WTC11 (cell line): ENCODE data around the gene MYPOP. TPM values are rescaled to one million over a fixed set of nuclear protein-coding genes. Genes with fewer than 3 reads are reported as not detected.

Experiments
- ATAC-seq: fragments of 200-7000 bp; cut with Tn5 transposase; 2 replicates; pipeline ENCODE4 v1.10.0; 2021; ENCODE audit warnings: mild to moderate bottlenecking, moderate library complexity
- CTCF ChIA-PET: fragments of 300-600 bp; sonication (Branson Sonifier 250); formaldehyde crosslinking; loops from one replicate; lab custom pipeline; 2021; ENCODE audit warnings: antibody characterized with exemption; lab: Charles Lee
- POLR2A ChIA-PET: fragments of 350-600 bp; sonication (Branson Sonifier 250); formaldehyde crosslinking; loops from one replicate; lab custom pipeline; 2021; ENCODE audit warnings: antibody characterized with exemption; lab: Charles Lee
- DNase-seq: peaks from one replicate; pipeline ENCODE4 v3.0.0; 2021; ENCODE audit warnings: low spot score
- H3K27ac Mint-ChIP-seq: 2 replicates; pipeline ENCODE4 v1.8.0; 2021; ENCODE audit warnings: mixed read lengths
- H3K27me3 Mint-ChIP-seq: 2 replicates; pipeline ENCODE4 v1.8.0; 2021; ENCODE audit warnings: low read depth, mild to moderate bottlenecking, moderate library complexity, mixed read lengths
- H3K36me3 Mint-ChIP-seq: 2 replicates; pipeline ENCODE4 v1.8.0; 2021; ENCODE audit warnings: mixed read lengths
- H3K4me1 Mint-ChIP-seq: 2 replicates; pipeline ENCODE4 v1.8.0; 2022; ENCODE audit warnings: mixed read lengths
- H3K4me3 Mint-ChIP-seq: 2 replicates; pipeline ENCODE4 v1.8.0; 2021; ENCODE audit warnings: mild to moderate bottlenecking, moderate library complexity, mixed read lengths
- H3K9me3 Mint-ChIP-seq: 2 replicates; pipeline ENCODE4 v1.8.0; 2021; ENCODE audit warnings: mixed read lengths
- AFF4 ChIP-seq: sonication (generic); formaldehyde crosslinking; IDR thresholded peaks from 2 replicates; pipeline ENCODE4 v1.8.1; 2023; ENCODE audit warnings: mild to moderate bottlenecking, missing genetic modification reagents, borderline replicate concordance
- HMGXB4 ChIP-seq: sonication (generic); formaldehyde crosslinking; IDR thresholded peaks from 2 replicates; pipeline ENCODE4 v1.8.1; 2023; ENCODE audit warnings: mild to moderate bottlenecking, moderate library complexity, missing genetic modification reagents
- IRF1 ChIP-seq: sonication (generic); formaldehyde crosslinking; IDR thresholded peaks from 2 replicates; pipeline ENCODE4 v1.8.0; 2023; ENCODE audit warnings: missing genetic modification reagents
- KAT7 ChIP-seq: sonication (generic); formaldehyde crosslinking; IDR thresholded peaks from 2 replicates; pipeline ENCODE4 v1.8.1; 2023; ENCODE audit warnings: missing genetic modification reagents, mild to moderate bottlenecking, borderline replicate concordance
- NR2C2 ChIP-seq: sonication (generic); formaldehyde crosslinking; IDR thresholded peaks from 2 replicates; pipeline ENCODE4 v1.8.0; 2022; ENCODE audit warnings: mild to moderate bottlenecking, missing genetic modification reagents
- NR3C1 ChIP-seq: sonication (generic); formaldehyde crosslinking; conservative IDR thresholded peaks from 2 replicates; pipeline ENCODE4 v1.8.1; 2023; ENCODE audit warnings: low read depth, mild to moderate bottlenecking, missing genetic modification reagents
- RELA ChIP-seq: sonication (generic); formaldehyde crosslinking; IDR thresholded peaks from 2 replicates; pipeline ENCODE4 v1.8.1; 2022; ENCODE audit warnings: missing genetic modification reagents, mild to moderate bottlenecking, borderline replicate concordance
- RORB ChIP-seq: fragments of 250-450 bp; sonication (Bioruptor Pico); IDR thresholded peaks from 2 replicates; pipeline ENCODE4 v1.9.0; 2021; ENCODE audit warnings: mild to moderate bottlenecking
- STAT6 ChIP-seq: sonication (generic); formaldehyde crosslinking; conservative IDR thresholded peaks from 2 replicates; pipeline ENCODE4 v1.8.1; 2023; ENCODE audit warnings: mild to moderate bottlenecking, low read depth, missing genetic modification reagents, moderate library complexity
- TCF7 ChIP-seq: sonication (generic); formaldehyde crosslinking; IDR thresholded peaks from 2 replicates; pipeline ENCODE4 v1.8.0; 2022; ENCODE audit warnings: mild to moderate bottlenecking, low read depth, missing genetic modification reagents, moderate library complexity
- USF1 ChIP-seq: sonication (generic); formaldehyde crosslinking; IDR thresholded peaks from 2 replicates; pipeline ENCODE4 v1.8.0; 2022; ENCODE audit warnings: mild to moderate bottlenecking, missing genetic modification reagents
- ZBTB21 ChIP-seq: sonication (generic); formaldehyde crosslinking; IDR thresholded peaks from 2 replicates; pipeline ENCODE4 v1.8.1; 2023; ENCODE audit warnings: mild to moderate bottlenecking, missing genetic modification reagents, borderline replicate concordance
- ZNF121 ChIP-seq: sonication (generic); formaldehyde crosslinking; IDR thresholded peaks from 2 replicates; pipeline ENCODE4 v1.8.0; 2023; ENCODE audit warnings: missing genetic modification reagents
- ZNF219 ChIP-seq: sonication (generic); formaldehyde crosslinking; IDR thresholded peaks from 2 replicates; pipeline ENCODE4 v1.8.0; 2023; ENCODE audit warnings: missing genetic modification reagents, mild to moderate bottlenecking, borderline replicate concordance
- ZNF281 ChIP-seq: sonication (generic); formaldehyde crosslinking; IDR thresholded peaks from 2 replicates; pipeline ENCODE4 v1.8.0; 2023; ENCODE audit warnings: mild to moderate bottlenecking, missing genetic modification reagents
- ZSCAN18 ChIP-seq: fragments of 250-450 bp; sonication (Bioruptor Pico); IDR thresholded peaks from 2 replicates; pipeline ENCODE4 v2.1.2; 2022; ENCODE audit warnings: mild to moderate bottlenecking, moderate library complexity
- total RNA-seq: library from RNA; stranded (reverse); gene quantifications from 3 replicates; pipeline ENCODE4 v1.2.3, GENCODE V29; 2021

Gene MYPOP
- total RNA-seq, 1 experiment from 2014 or later: 13.6 TPM

- POLR2A ChIA-PET: no interaction called here
- DNase-seq (no peak), ATAC-seq (no peak)
- Mint-ChIP-seq H3K27me3 (peaks cover 72% of the 10 kb centered on the region), H3K27ac (no peak overlapping the region), H3K36me3 (no peaks in the 10 kb centered on the region), H3K4me3 (no peak overlapping the region), H3K4me1 (peaks cover 18% of the 10 kb centered on the region; the same call in 1 of the 2 replicates), H3K9me3 (no peaks in the 10 kb centered on the region)
- TF ChIP-seq AFF4 (CRISPR knock-in tag): no peak
- TF ChIP-seq STAT6 (CRISPR knock-in tag): no peak
- TF ChIP-seq TCF7 (CRISPR knock-in tag): no peak
- TF ChIP-seq ZNF281 (CRISPR knock-in tag): no peak
- TF ChIP-seq RORB (CRISPR knock-in tag): no peak
- no peak for TF ChIP-seq USF1 (CRISPR knock-in tag)
- TF ChIP-seq KAT7 (CRISPR knock-in tag): no peak
- no peak for TF ChIP-seq NR2C2 (CRISPR knock-in tag)
- no peak for TF ChIP-seq IRF1 (CRISPR knock-in tag)
- no peak for TF ChIP-seq ZNF219 (CRISPR knock-in tag)
- no peak for TF ChIP-seq HMGXB4 (CRISPR knock-in tag)
- no peak for TF ChIP-seq RELA (CRISPR knock-in tag)
- TF ChIP-seq ZSCAN18: no peak
- no peak for TF ChIP-seq ZBTB21 (CRISPR knock-in tag)
- no peak for TF ChIP-seq ZNF121 (CRISPR knock-in tag)
- no peak for TF ChIP-seq NR3C1
- CTCF ChIA-PET: interaction anchor here (0.6 kb wide), 1 partner anchor 152 kb away, joined by 4 read pairs; the partner anchor contains the start of gene DMPK
Observed at GRCh38 chr19:45934551-45935230, 32.3 kb upstream of the MYPOP start.
